CD4-positive, alpha-beta T cell treated with Interleukin-15 for 1 hour (primary cell): Measurements from ENCODE around the gene ADAM30.

Experiments
- DNase-seq: peaks from one replicate; pipeline ENCODE4 v3.0.0-alpha.2; 2020

ADAM30 gene

GRCh38 chr1:119896303-119896702 is at the start of gene ADAM30:
ADAM30 (minus strand) TSS chr1:119896515; CDS start chr1:119896336, 179 bp downstream.
- DNase-seq, result no peak

DNA sequence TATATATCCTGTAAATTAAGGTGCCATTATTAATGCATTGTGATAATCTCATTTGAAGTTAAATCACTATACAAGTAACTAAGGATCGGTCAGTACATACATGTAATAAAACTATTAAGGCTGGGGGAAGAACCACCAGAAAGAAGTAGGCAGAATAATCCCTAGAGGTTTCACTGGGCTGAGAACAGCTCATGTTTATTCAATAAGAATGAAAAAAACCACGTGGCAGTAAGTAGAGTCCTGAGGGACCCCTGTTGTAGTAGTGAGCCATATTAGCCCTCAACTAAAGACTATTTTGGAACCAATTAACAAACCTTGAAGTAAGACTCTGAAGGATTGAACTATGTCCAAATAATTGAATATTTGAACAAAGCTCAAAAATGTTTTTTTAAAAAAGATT is 46.9 kb upstream of the ADAM30 start:
- no peak for DNase-seq

- DNase-seq, result no peak
These were observed 45.1 kb upstream of the ADAM30 start for GRCh38 chr1:119941392-119941791.

DNA sequence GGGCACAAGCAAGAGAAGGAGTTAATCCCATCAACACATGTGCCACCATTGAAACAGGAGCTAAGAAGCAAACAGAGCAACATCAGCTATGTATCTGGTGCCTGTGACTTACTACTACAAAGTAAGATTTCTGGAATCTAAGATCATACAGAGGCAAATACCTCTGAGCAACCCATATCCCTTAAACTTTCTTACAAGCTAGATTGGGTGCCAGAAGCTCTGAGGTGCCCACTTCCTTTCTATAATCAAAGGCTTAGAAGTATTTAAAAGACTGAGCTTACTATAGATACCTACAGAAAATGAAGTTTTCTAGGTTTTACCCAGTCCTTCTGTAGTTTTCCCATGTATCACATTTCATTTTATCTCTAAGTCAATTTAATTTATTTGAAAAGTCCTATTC is 44.4 kb upstream of the ADAM30 start:
- DNase-seq, result no peak

- DNase-seq, result no peak
These were observed 40.9 kb upstream of the ADAM30 start for GRCh38 chr1:119937198-119937597.

DNA sequence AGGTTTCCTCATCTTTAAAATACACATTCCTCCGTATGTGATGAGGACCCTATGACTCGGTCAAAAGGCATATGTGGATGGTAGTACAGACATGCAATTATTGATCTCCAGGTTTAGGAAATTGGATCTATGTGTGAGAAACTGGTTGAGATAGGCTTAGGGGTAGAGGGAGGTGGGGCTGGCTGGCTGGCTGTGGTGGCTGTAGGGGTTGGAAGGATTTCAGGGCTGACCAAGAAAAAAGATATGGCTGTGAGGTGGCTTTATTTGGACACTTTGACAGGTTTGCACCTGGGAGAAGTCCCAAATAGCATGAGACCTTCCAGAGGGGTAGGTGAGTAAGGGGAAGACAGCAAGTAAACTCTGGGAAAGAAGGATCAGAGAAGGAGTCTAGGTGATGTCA is 39.6 kb upstream of the ADAM30 start:
- DNase-seq, result no peak

GRCh38 chr1:119935373-119935772 is 39.1 kb upstream of the ADAM30 start:
- no peak for DNase-seq

DNA sequence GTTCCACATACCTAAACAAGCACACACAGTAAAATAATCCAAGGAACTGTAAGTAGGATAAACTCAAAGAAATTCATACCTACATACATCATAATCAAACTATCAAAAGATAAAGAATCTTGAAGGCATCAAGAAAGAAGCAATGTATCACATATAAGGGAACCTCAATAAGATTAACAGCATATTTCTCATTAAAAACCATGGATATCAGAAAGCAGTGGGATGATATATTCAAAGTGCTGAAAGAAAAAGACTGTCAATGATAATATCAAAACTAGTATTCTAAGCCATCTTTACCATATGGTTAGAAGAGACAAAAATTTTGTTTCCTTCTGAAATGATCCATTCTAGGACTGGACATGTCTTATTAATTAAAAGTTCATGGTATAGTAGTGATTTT is 37.1 kb upstream of the ADAM30 start:
- no peak for DNase-seq

GRCh38 chr1:119929643-119930315 is 33.5 kb upstream of the ADAM30 start:
- no peak for DNase-seq

GRCh38 chr1:119926553-119926952 is 30.2 kb upstream of the ADAM30 start:
- no peak for DNase-seq

GRCh38 chr1:119924948-119925898 is 28.9 kb upstream of the ADAM30 start:
- DNase-seq, result no peak

DNA sequence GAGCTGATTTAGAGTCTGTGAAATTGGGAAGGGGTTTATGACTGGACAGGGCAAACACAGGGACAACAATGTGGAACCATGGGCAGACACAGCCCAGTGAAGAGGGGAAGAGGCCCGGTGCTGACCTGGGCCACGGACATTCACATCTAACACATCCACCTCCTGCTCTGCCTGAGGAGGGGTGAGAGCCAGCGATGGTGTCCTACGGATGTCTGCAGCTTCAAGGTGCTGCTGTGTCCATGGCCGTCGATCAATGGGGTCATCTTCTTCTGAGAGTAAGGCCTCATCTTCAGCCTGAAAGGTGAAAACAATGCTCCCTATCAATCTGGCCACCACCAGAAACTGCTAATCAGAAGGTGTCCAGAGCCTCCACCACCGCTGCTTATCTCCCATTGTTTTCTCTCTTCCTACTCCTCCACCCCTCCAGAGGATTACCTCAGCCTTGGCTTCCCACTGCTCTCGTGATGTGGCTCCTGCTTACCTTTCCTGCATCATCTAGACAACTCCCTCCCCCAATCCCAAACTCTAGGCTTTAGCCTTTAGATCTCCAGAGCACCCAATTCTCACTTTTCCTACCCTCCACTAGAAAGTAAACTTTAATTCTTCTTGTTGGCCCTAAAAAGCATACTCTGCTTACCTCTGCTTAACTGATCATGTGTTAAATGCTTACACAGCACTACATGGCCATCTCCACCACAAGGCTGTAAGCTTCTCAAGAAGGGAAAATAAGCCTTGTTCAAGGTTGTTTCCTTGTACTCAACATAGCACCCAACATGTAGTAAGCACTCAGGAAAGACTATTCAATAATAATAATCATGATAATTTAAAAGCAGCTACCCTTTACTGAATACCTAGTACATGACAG is 24.0 kb upstream of the ADAM30 start:
- no peak for DNase-seq

- DNase-seq, result no peak
These were observed 22.9 kb upstream of the ADAM30 start for GRCh38 chr1:119919241-119919640.

DNA sequence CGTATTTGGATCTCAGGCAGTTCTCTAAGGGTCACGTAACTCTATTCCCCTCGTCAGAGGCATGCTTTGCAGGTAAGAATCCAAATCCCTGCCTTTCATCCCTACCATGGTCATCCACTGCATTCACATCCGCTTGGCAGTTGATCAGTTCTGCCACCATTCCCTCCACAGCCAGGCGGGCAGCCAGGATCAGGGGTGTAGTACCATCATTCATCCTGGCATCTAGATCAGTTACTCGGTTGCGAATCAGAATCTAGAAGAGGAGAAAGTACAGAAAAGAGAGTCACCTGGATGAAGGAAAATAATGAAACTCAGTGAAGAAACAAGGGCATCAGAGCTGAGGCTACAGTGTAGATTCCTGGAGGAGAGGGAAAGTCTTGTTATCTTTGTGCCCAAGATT is 22.0 kb upstream of the ADAM30 start:
- DNase-seq, result no peak

GRCh38 chr1:119917304-119918055 is 21.2 kb upstream of the ADAM30 start:
- DNase-seq, result no peak

DNA sequence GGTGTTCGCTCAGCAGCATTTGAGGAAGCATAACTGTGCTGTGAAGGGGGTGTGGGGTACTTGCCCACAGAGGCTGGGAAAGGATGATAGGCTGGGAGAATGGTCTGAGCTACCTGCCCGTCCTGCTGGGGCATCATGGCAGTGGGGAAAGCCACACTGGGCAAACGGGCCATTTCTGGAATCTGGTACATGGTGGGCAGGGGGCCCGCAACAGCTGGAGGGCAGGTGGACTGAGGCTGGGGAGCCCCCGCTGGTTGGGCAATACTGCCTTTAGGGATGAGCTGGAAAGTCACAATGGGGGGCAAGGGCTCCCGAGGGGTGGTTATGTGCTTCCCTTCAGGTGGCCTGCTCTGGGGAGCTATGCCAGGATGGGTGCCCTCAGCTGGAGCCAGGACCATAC is 19.2 kb upstream of the ADAM30 start:
- no peak for DNase-seq

- DNase-seq, result no peak
These were observed 17.8 kb upstream of the ADAM30 start for GRCh38 chr1:119914071-119914470.

DNA sequence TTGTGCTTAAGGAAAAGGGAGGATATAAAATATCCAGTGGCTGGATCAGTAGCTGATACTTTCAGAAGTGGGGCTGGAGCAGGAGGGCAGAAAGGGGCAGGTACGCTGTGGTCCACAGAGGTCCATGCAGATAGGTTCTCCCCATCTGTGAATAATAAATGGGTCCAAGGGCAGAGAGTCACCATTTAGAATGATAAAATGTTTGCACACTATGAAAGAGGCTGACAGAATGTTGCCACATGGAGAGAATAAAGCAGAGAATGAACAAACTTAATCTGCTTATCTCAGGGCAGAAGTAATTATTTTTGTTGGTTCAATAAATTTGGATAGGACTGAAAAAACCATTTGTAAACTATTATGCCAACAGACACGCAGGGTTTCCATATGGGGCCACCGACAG is 16.6 kb upstream of the ADAM30 start:
- no peak for DNase-seq

DNA sequence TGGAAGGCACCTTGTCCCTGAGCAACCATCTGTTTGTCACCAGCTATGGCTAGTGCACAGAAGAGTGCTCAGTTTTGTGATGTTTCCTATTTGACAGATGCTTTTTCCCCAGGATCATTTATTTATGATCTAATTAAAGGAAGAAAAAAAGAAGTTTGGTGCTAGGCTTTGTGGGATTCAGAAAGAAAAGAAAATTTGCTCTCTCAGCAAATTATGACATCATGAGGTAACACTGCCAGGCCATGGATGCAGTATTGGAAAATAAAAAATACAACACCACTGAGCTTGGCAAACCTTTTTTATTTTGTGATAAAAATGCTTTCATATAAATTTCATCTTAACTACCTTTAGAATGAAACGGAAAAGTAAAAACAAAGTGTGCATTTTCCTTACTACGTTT is 15.5 kb upstream of the ADAM30 start:
- no peak for DNase-seq

DNA sequence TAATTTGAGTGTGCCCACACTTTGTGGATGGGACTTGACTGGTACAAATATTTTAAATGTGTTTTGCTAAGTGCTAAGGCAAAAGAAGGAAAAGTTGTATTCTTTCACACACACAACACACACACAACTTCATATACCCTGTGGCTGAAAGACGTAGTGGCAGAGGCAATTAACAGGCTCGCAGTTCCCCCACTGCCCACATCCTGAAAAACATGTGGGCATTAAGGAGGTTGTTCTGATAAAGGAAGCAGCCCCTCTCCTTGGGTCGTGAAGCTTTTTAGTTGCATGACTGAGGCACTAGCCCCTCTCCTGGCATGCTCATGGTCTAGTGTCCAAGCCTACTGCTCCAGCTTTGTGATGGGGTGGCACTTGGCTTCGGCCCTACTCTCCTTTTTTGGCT is 14.3 kb upstream of the ADAM30 start:
- DNase-seq, result no peak

GRCh38 chr1:119909890-119910596 is 13.7 kb upstream of the ADAM30 start:
- no peak for DNase-seq

DNA sequence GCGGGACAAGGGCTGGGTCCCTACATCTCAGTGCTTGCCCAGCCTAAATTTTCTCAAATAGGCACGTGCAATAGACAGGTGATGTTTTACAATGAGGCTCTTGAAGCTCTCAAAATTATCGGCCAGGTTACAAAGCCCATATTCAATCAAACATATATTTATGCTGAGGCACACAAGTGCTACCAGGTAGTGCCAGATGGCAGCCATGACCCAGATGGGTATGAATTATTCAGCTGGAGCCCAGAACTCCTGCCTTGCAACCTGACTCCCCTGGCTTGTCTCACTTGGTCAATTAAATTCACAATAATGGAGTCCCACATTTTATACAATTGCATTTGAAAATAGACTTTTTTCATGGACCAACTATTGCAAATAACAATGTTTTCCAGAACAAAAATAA is 12.3 kb upstream of the ADAM30 start:
- no peak for DNase-seq
